IMR-90 (cell line): ENCODE data around the gene PREB. TPM values are rescaled to one million over a fixed set of nuclear protein-coding genes. Genes with fewer than 3 reads are reported as not detected.

ENCODE experiments used
- ATAC-seq: fragments of 200-7000 bp; cut with Tn5 transposase; 2 replicates; pipeline ENCODE4 v1.9.1; 2020; ENCODE audit warnings: low read depth, mild to moderate bottlenecking, moderate library complexity
- BruUV-seq: library from RNA; stranded (reverse); fragments of 400-500 nt; replicated peaks from 2 replicates; lab custom pipeline; 2021; lab: Mats Ljungman, UMichigan
- CTCF ChIA-PET: fragments of 300-600 bp; formaldehyde crosslinking; extraction: SDS; loops from one replicate; lab custom pipeline; 2021; ENCODE audit warnings: antibody characterized with exemption; lab: Yijun Ruan, JAX
- POLR2A ChIA-PET: fragments of 300-600 bp; sonication (Branson Sonifier 250); formaldehyde crosslinking; loops from one replicate; lab custom pipeline; 2022; ENCODE audit warnings: antibody characterized with exemption; ENCODE audit not compliant: unreplicated experiment; lab: Charles Lee
- DNase-seq: peaks from one replicate; pipeline ENCODE4 v3.0.0; 2013
- H2AFZ ChIP-seq: replicated peaks from 2 replicates; pipeline ENCODE3; 2013; ENCODE audit warnings: low read length, mild to moderate bottlenecking; ENCODE audit not compliant: poor library complexity
- H2AK5ac ChIP-seq: 2 replicates; pipeline ENCODE4 v1.6.1; 2013; ENCODE audit warnings: low read depth, low read length, inconsistent platforms
- H2AK9ac ChIP-seq: replicated peaks from 2 replicates; pipeline ENCODE3; 2013; ENCODE audit warnings: mild to moderate bottlenecking, low read depth, low read length, moderate library complexity; ENCODE audit not compliant: poor library complexity
- H2BK120ac ChIP-seq: 2 replicates; pipeline ENCODE4 v1.6.1; 2013; ENCODE audit warnings: low read depth, low read length, inconsistent platforms
- H2BK15ac ChIP-seq: 3 replicates; pipeline ENCODE4 v1.6.1; 2013; ENCODE audit warnings: low read depth, low read length, inconsistent platforms
- H2BK20ac ChIP-seq: 2 replicates; pipeline ENCODE4 v1.6.1; 2013; ENCODE audit warnings: low read depth, mild to moderate bottlenecking, inconsistent platforms, low read length, moderate library complexity
- H2BK5ac ChIP-seq: 2 replicates; pipeline ENCODE4 v1.6.1; 2013; ENCODE audit warnings: mild to moderate bottlenecking, low read depth, low read length, inconsistent platforms; ENCODE audit not compliant: poor library complexity, severe bottlenecking
- H3K14ac ChIP-seq: replicated peaks from 2 replicates; pipeline ENCODE4 v1.6.1; 2013; ENCODE audit warnings: low read depth, low read length, inconsistent platforms
- H3K18ac ChIP-seq: 2 replicates; pipeline ENCODE4 v1.6.1; 2013; ENCODE audit warnings: low read depth, low read length, control low read depth
- H3K23ac ChIP-seq: 2 replicates; pipeline ENCODE4 v1.6.1; 2013; ENCODE audit warnings: low read depth, low read length, inconsistent platforms
- H3K27ac ChIP-seq: 2 replicates; pipeline ENCODE4 v1.5.1; 2013; ENCODE audit warnings: mild to moderate bottlenecking, control low read depth, low read length; ENCODE audit not compliant: insufficient read depth
- H3K27me3 ChIP-seq: 2 replicates; pipeline ENCODE4 v1.6.1; 2013; ENCODE audit warnings: low read length; ENCODE audit not compliant: control insufficient read depth, insufficient read depth
- H3K36me3 ChIP-seq: 2 replicates; pipeline ENCODE4 v1.6.1; 2013; ENCODE audit warnings: low read length, mixed read lengths; ENCODE audit not compliant: control insufficient read depth, insufficient read depth
- H3K4ac ChIP-seq: 2 replicates; pipeline ENCODE4 v1.6.1; 2013; ENCODE audit warnings: low read depth, low read length, inconsistent platforms
- H3K4me1 ChIP-seq: 2 replicates; pipeline ENCODE4 v1.6.1; 2013; ENCODE audit warnings: low read length, mixed read lengths; ENCODE audit not compliant: control insufficient read depth, insufficient read depth
- H3K4me2 ChIP-seq: 2 replicates; pipeline ENCODE4 v1.6.1; 2013; ENCODE audit warnings: low read depth, mild to moderate bottlenecking, control low read depth, low read length, moderate library complexity
- H3K4me3 ChIP-seq: 2 replicates; pipeline ENCODE4 v1.5.1; 2013; ENCODE audit warnings: low read depth, mild to moderate bottlenecking, control low read depth, low read length, moderate library complexity; ENCODE audit not compliant: insufficient read depth
- H3K56ac ChIP-seq: 2 replicates; pipeline ENCODE4 v1.6.1; 2013; ENCODE audit warnings: low read length, inconsistent platforms; ENCODE audit not compliant: insufficient read depth; ENCODE audit errors: extremely low read depth
- H3K79me1 ChIP-seq, 2 experiments: 2 replicates each; pipeline ENCODE4 v1.6.1; 2013; ENCODE audit warnings: low read length in 2 of 2, inconsistent platforms in 1 of 2, low read depth in 1 of 2
- H3K9ac ChIP-seq: 2 replicates; pipeline ENCODE4 v1.6.1; 2013; ENCODE audit warnings: low read depth, low read length, control low read depth
- H3K9me1 ChIP-seq: 2 replicates; pipeline ENCODE4 v1.6.1; 2013; ENCODE audit warnings: low read length, inconsistent platforms; ENCODE audit not compliant: insufficient read depth
- H3K9me3 ChIP-seq: 2 replicates; pipeline ENCODE4 v1.6.1; 2013; ENCODE audit warnings: low read length; ENCODE audit not compliant: control insufficient read depth, insufficient read depth
- H4K20me1 ChIP-seq: 2 replicates; pipeline ENCODE4 v1.6.1; 2013; ENCODE audit warnings: low read length, inconsistent platforms; ENCODE audit not compliant: insufficient read depth
- H4K5ac ChIP-seq: 2 replicates; pipeline ENCODE4 v1.6.1; 2013; ENCODE audit warnings: mild to moderate bottlenecking, low read depth, low read length, control low read depth
- H4K8ac ChIP-seq, 2 experiments: 2 replicates each; pipeline ENCODE4 v1.6.1; 2013; ENCODE audit warnings: low read depth in 2 of 2, low read length in 2 of 2, control low read depth in 1 of 2, inconsistent platforms in 1 of 2
- H4K91ac ChIP-seq: 2 replicates; pipeline ENCODE4 v1.6.1; 2013; ENCODE audit warnings: low read depth, low read length, inconsistent platforms; ENCODE audit not compliant: insufficient read depth
- USF2 ChIP-seq: fragments of 150-350 bp; IDR thresholded peaks from 2 replicates; pipeline ENCODE4 v1.6.1; 2017; ENCODE audit warnings: mild to moderate bottlenecking, antibody characterized with exemption, low read length, low read depth
- WGBS, 2 experiments: methylation state at CpG; one replicate each; pipeline versions ENCODE4 v1.1.5 to v1.1.7; 2013; ENCODE audit warnings: missing lambda C conversion rate in 2 of 2; ENCODE audit not compliant: insufficient read length in 1 of 2; ENCODE audit errors: extremely low coverage in 2 of 2; 5-methylcytosine and 5-hydroxymethylcytosine counted together
- dilution Hi-C: fragments of 300-500 bp; cut with HindIII; formaldehyde crosslinking; loops from one replicate; pipeline ENCODE4 v1.14.3; 2018; ENCODE audit warnings: low sequenced_read_pairs; ENCODE audit not compliant: unreplicated experiment
- in situ Hi-C: fragments of 300-500 bp; cut with MboI; formaldehyde crosslinking; loops from 3 replicates; pipeline ENCODE4 v1.14.3; 2019; ENCODE audit warnings: low sequenced_read_pairs, inconsistent platforms, mixed read lengths
- intact Hi-C: fragments of 100-400 bp; cut with micrococcal nuclease; formaldehyde crosslinking; loops from 2 replicates; pipeline ENCODE4 v1.10.0; 2022
- polyA plus RNA-seq, 3 experiments: library from polyadenylated mRNA; depleted of rRNA; stranded (reverse); fragments of >200 nt; gene quantifications; 2 replicates each; pipeline ENCODE4 v1.2.3, GENCODE V29; 2012; ENCODE audit warnings: low replicate concordance in 1 of 3
- total RNA-seq: library from RNA; depleted of rRNA; stranded (reverse); fragments of >200 nt; gene quantifications from 2 replicates; pipeline ENCODE4 v1.2.3, GENCODE V29; 2012

PREB gene
- total and polyA plus RNA-seq, 2 of the 4 experiments (the other 2 are of a cell fraction) = 38.9 to 52.2 TPM

GRCh38 chr2:27138111-27138510 is 3.7 kb upstream of the PREB start:
- CTCF ChIA-PET = no interaction called here
- in situ Hi-C loops = no loop called here

More at GRCh38 chr2:27138111-27138510, 3.7 kb upstream of the PREB start:
- peaks cover 10% of the 10 kb centered on the region for H3K9me1 ChIP-seq
- H2BK5ac ChIP-seq = no peak overlapping the region
- intact Hi-C loops (no loop called here), dilution Hi-C loops (no loop called here)
- no peak overlapping the region for H2AK5ac ChIP-seq
- peaks cover 5% of the 10 kb centered on the region for H3K4me1 ChIP-seq
- no peak for TF ChIP-seq USF2
- H3K56ac ChIP-seq = no peak overlapping the region
- no peak overlapping the region for H3K27ac ChIP-seq
- H2BK15ac ChIP-seq = no peak overlapping the region
- H3K4me2 ChIP-seq = no peak overlapping the region
- DNase-seq (no peak), ATAC-seq (no peak)
- no peak overlapping the region for H4K5ac ChIP-seq
- no peaks in the 10 kb centered on the region for H3K36me3 ChIP-seq
- H3K79me1 ChIP-seq = peaks cover 6 to 12% of the 10 kb centered on the region in 2 experiments; a peak in 3 of 4 replicates
- H2BK20ac ChIP-seq = no peak overlapping the region
- POLR2A ChIA-PET = no interaction called here
- H3K18ac ChIP-seq = no peak overlapping the region
- no peak overlapping the region for H4K8ac ChIP-seq
- peak overlapping the region; percentile 23 for H2AK9ac ChIP-seq
- H3K9me3 ChIP-seq = 0 out of 2 replicates have a peak, but pooled peaks cover 3% of the 10 kb centered on the region
- H2AFZ ChIP-seq = no peak overlapping the region
- H3K4me3 ChIP-seq = no peak overlapping the region
- peaks cover 6% of the 10 kb centered on the region; the same call in 1 of the 2 replicates for H4K20me1 ChIP-seq
- no peak overlapping the region for H2BK120ac ChIP-seq
- WGBS, 2 experiments = 44% methylated on average over 3 of the region's 7 CpGs; no CpG with 5 or more reads in 1 of the 2 experiments
- H3K9ac ChIP-seq = no peak overlapping the region
- H3K14ac ChIP-seq = no peak overlapping the region
- H4K91ac ChIP-seq = no peak overlapping the region
- H3K4ac ChIP-seq = no peak overlapping the region
- no peak overlapping the region for H3K23ac ChIP-seq
- peaks cover 21% of the 10 kb centered on the region for H3K27me3 ChIP-seq
- no TSS peak for BruUV-seq
